IPS DF 6.9 (cell line): Measurements from ENCODE around the gene B3GALNT1.

Experiments
- DNase-seq: peaks from one replicate; pipeline ENCODE4 v3.0.0-alpha.2; 2013; ENCODE audit warnings: low read depth, low spot score
- H3K27ac ChIP-seq: one replicate; pipeline ENCODE4 v1.5.1; 2013; ENCODE audit warnings: low read length, control low read depth
- H3K27me3 ChIP-seq: 2 replicates; pipeline ENCODE4 v1.6.1; 2013; ENCODE audit warnings: mild to moderate bottlenecking, low read length; ENCODE audit not compliant: control insufficient read depth, insufficient read depth
- H3K36me3 ChIP-seq: 2 replicates; pipeline ENCODE4 v1.6.1; 2013; ENCODE audit warnings: low read length; ENCODE audit not compliant: control insufficient read depth, insufficient read depth
- H3K4me1 ChIP-seq: 2 replicates; pipeline ENCODE4 v1.6.1; 2013; ENCODE audit warnings: low read length; ENCODE audit not compliant: control insufficient read depth, insufficient read depth
- H3K4me3 ChIP-seq: 2 replicates; pipeline ENCODE4 v1.5.1; 2013; ENCODE audit warnings: mild to moderate bottlenecking, low read length
- H3K9me3 ChIP-seq: 2 replicates; pipeline ENCODE4 v1.6.1; 2013; ENCODE audit warnings: low read length, inconsistent platforms; ENCODE audit not compliant: control insufficient read depth, insufficient read depth
- WGBS: extraction: QIAGEN DNeasy Blood & Tissue Kit; methylation state at CpG from one replicate; pipeline ENCODE4 v1.1.7; 2013; ENCODE audit warnings: mixed read lengths, missing lambda C conversion rate; ENCODE audit not compliant: insufficient read length, insufficient coverage; 5-methylcytosine and 5-hydroxymethylcytosine counted together

B3GALNT1 gene

DNA sequence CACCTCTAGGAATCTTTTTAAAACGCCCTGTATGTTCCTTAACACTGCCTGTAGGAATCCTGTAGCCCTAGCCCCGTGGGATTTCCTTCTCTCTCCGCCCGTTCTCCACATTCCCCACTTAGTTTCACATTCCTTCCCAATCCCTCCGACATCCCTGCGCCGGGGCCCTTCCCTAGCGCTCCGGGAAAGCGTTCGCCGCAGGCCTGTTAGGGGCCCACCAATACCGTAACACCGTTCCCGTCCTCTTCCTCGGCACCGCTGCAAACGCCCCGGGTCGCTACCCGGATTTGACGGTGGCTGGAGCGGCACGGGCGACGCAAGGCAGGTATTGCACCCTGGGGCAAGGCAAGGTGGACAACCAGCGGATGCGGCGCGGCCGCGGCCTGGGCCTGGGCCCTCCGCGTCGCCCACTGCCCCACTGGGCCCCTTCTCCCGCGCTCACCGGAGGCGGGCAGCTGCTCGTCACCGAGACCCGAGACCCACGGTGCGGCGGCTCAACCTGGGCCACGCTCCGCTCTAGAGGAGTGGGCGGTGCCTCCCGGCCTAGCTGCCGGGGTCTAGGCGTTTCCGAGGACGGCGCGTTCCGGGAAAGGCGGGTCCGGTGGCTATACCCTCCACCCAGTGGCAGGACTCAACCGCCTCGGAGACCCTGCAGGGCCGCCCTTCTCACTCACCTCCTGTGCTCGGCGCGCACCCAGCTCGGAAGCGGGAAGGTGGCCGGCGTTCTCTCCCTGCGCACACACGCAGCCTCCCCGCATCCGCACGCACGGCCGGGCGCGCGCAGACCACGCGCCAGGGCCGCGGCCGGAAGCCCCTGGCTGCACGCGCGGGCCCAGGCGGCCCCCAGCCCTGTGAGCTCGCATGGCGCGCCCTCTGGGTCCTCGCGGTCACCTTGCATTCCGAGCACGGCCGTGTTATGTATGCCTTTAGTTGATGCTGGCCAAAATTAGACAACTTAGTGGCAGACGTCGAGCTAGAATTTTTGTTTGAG lies at the start of gene B3GALNT1:
B3GALNT1 (minus strand) TSS at position 789 of the 991 bp plus-strand sequence. CDS start 18,595 bp downstream, outside the sequence.
- Histone ChIP-seq H3K36me3 (no peaks in the 10 kb centered on the region), H3K27me3 (peaks cover 5% of the 10 kb centered on the region; the same call in 1 of the 2 replicates), H3K9me3 (no peaks in the 10 kb centered on the region), H3K4me1 (no peaks in the 10 kb centered on the region; the same call in 1 of the 2 replicates), H3K4me3 (peak within 1 kb of the TSS; percentile 60; the same call in 1 of the 2 replicates), H3K27ac (no peak within 1 kb of the TSS)
- WGBS: no CpG with 5 or more reads among the region's 97 CpGs
- DNase-seq: no peak

- H3K36me3 ChIP-seq: no peaks in the 10 kb centered on the region
Measured at GRCh38 chr3:161153480-161153879, 48.3 kb upstream of the B3GALNT1 start.

DNA sequence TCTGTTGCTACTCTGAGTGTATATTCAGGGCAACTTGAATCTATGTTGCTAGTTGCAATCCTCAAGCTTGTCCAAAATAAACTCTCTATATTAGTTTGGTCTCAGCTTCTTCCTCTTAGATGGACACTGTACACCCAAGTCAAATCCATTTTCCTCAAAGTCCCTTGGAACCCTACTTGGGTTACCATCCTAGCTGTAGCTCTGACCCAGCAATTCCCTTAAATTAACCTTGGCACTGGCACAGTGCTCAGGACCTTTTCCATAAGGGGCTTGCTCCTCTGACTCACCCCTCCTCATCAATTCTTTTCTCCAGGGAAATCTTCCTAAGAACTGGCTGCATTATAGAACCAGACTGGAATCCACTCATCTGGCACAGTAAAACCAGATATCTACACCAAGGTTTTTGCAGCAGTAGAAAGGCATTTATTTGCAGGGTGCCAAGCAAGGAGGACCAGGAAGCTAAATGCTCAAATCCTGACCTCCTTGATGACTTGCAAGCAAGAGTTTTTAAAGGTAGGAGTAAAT lies 44.9 kb upstream of the B3GALNT1 start:
- Histone ChIP-seq H3K4me3 (no peak overlapping the region), H3K4me1 (no peaks in the 10 kb centered on the region), H3K27me3 (no peaks in the 10 kb centered on the region), H3K9me3 (no peaks in the 10 kb centered on the region), H3K36me3 (no peaks in the 10 kb centered on the region), H3K27ac (no peak overlapping the region)
- no peak for DNase-seq

More at GRCh38 chr3:161153480-161153879, 48.3 kb upstream of the B3GALNT1 start:
- DNase-seq: no peak
- Histone ChIP-seq H3K27ac (no peak overlapping the region), H3K4me1 (no peaks in the 10 kb centered on the region), H3K9me3 (no peaks in the 10 kb centered on the region), H3K4me3 (no peak overlapping the region), H3K27me3 (no peaks in the 10 kb centered on the region)
- WGBS: no CpG with 5 or more reads among the region's 3 CpGs

- DNase-seq: no peak
- no CpG with 5 or more reads among the region's 1 CpG for WGBS
Measured at GRCh38 chr3:161149529-161149928, 44.4 kb upstream of the B3GALNT1 start.

DNA sequence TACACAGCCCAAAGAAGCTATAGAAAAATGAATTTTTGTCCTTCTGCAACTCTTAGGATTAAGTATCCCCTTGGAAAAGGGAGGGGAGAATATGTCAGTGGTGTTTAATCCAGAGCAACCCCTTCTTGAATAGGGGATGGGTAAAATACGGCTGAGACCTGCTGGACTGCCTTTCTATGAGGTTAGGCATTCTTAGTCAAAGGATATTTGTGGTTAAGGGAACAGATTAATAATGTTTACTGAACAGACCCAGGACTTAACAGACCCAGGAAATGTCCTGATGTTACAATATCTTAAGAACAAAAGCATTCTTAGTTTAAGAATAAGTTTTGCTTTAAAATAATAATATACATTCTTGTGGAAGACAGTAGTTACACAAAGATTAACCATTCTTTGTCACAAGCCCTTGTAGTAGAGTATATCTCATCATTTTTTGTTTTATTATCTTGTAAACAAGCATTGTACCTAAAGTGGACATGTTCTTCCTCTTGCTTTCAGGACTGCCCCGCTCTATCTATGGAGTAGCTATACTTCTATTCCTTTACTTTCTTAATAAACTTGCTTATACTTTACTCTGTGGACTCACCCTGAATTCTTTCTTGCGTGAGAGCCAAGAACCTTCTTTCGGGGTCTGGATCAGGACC lies 43.8 kb upstream of the B3GALNT1 start:
- DNase-seq: no peak
- WGBS: no CpG with 5 or more reads among the region's 4 CpGs
- H3K27me3 ChIP-seq: no peaks in the 10 kb centered on the region
- H3K9me3 ChIP-seq: no peaks in the 10 kb centered on the region
- no peaks in the 10 kb centered on the region for H3K36me3 ChIP-seq
- H3K27ac ChIP-seq: no peak overlapping the region
- H3K4me1 ChIP-seq: no peaks in the 10 kb centered on the region
- no peak overlapping the region for H3K4me3 ChIP-seq

More at GRCh38 chr3:161149529-161149928, 44.4 kb upstream of the B3GALNT1 start:
- no peaks in the 10 kb centered on the region for H3K36me3 ChIP-seq
- H3K27ac ChIP-seq: no peak overlapping the region
- no peaks in the 10 kb centered on the region for H3K27me3 ChIP-seq
- H3K9me3 ChIP-seq: no peaks in the 10 kb centered on the region
- H3K4me3 ChIP-seq: no peak overlapping the region
- no peaks in the 10 kb centered on the region for H3K4me1 ChIP-seq

GRCh38 chr3:161142486-161142885 lies 37.3 kb upstream of the B3GALNT1 start:
- Histone ChIP-seq H3K36me3 (no peaks in the 10 kb centered on the region), H3K27ac (no peak overlapping the region), H3K27me3 (no peaks in the 10 kb centered on the region), H3K4me3 (no peak overlapping the region), H3K9me3 (no peaks in the 10 kb centered on the region), H3K4me1 (no peaks in the 10 kb centered on the region)
- no peak for DNase-seq
- no CpG with 5 or more reads among the region's 1 CpG for WGBS

GRCh38 chr3:161139686-161140085 lies 34.5 kb upstream of the B3GALNT1 start:
- no peaks in the 10 kb centered on the region for H3K36me3 ChIP-seq
- H3K27me3 ChIP-seq: no peaks in the 10 kb centered on the region
- WGBS: no CpG with 5 or more reads among the region's 3 CpGs
- H3K27ac ChIP-seq: no peak overlapping the region
- DNase-seq: no peak
- H3K4me3 ChIP-seq: no peak overlapping the region
- no peaks in the 10 kb centered on the region; the same call in 1 of the 2 replicates for H3K4me1 ChIP-seq
- H3K9me3 ChIP-seq: no peaks in the 10 kb centered on the region

GRCh38 chr3:161137260-161137659 lies 32.1 kb upstream of the B3GALNT1 start:
- no peak for DNase-seq
- no peak overlapping the region for H3K27ac ChIP-seq
- H3K36me3 ChIP-seq: no peaks in the 10 kb centered on the region
- H3K4me3 ChIP-seq: no peak overlapping the region
- no peaks in the 10 kb centered on the region; the same call in 1 of the 2 replicates for H3K4me1 ChIP-seq
- WGBS: no CpG with 5 or more reads among the region's 2 CpGs
- H3K9me3 ChIP-seq: no peaks in the 10 kb centered on the region
- H3K27me3 ChIP-seq: no peaks in the 10 kb centered on the region

- WGBS: no CpG with 5 or more reads among the region's 1 CpG
- no peaks in the 10 kb centered on the region; the same call in 1 of the 2 replicates for H3K4me1 ChIP-seq
- no peak for DNase-seq
Measured at GRCh38 chr3:161132391-161132790, 27.2 kb upstream of the B3GALNT1 start.

GRCh38 chr3:161126495-161126894 lies 21.3 kb upstream of the B3GALNT1 start:
- no peaks in the 10 kb centered on the region for H3K4me1 ChIP-seq
- no peak overlapping the region for H3K4me3 ChIP-seq
- no peaks in the 10 kb centered on the region for H3K36me3 ChIP-seq
- WGBS: no CpG with 5 or more reads among the region's 2 CpGs
- no peaks in the 10 kb centered on the region; the same call in 1 of the 2 replicates for H3K9me3 ChIP-seq
- H3K27ac ChIP-seq: no peak overlapping the region
- no peaks in the 10 kb centered on the region for H3K27me3 ChIP-seq
- no peak for DNase-seq

More at GRCh38 chr3:161132391-161132790, 27.2 kb upstream of the B3GALNT1 start:
- Histone ChIP-seq H3K27me3 (no peaks in the 10 kb centered on the region), H3K9me3 (no peaks in the 10 kb centered on the region), H3K27ac (no peak overlapping the region), H3K36me3 (no peaks in the 10 kb centered on the region), H3K4me3 (no peak overlapping the region)
